HCT116 (cell line): ENCODE results near the gene PTDSS2. TPM values are rescaled to one million over a fixed set of nuclear protein-coding genes. Genes with fewer than 3 reads are reported as not detected.

Source experiments
- CEBPB ChIP-seq: IDR thresholded peaks from 2 replicates; pipeline ENCODE4 v1.6.1; 2012; ENCODE audit warnings: low read depth
- ELF1 ChIP-seq: IDR thresholded peaks from 2 replicates; pipeline ENCODE4 v1.6.1; 2012; ENCODE audit warnings: low read depth, borderline replicate concordance
- EZH2 ChIP-seq: fragments of 200-600 bp; sonication (generic); IDR thresholded peaks from 2 replicates; pipeline ENCODE4 v1.6.1; 2017; ENCODE audit warnings: antibody characterized with exemption, mixed run types
- EZH2phosphoT487 ChIP-seq: fragments of 200-600 bp; IDR thresholded peaks from 2 replicates; pipeline ENCODE4 v1.6.1; 2018; ENCODE audit warnings: antibody characterized with exemption, borderline replicate concordance
- FOSL1 ChIP-seq: IDR thresholded peaks from 2 replicates; pipeline ENCODE4 v1.6.1; 2012; ENCODE audit warnings: low read depth
- JUND ChIP-seq: IDR thresholded peaks from 2 replicates; pipeline ENCODE4 v1.6.1; 2012
- MAX ChIP-seq: IDR thresholded peaks from 2 replicates; pipeline ENCODE4 v1.6.1; 2012
- POLR2A ChIP-seq: IDR thresholded peaks from 2 replicates; pipeline ENCODE4 v1.7.0; 2011; ENCODE audit warnings: borderline replicate concordance; ENCODE audit not compliant: insufficient read depth, insufficient read length; ENCODE audit errors: extremely low read depth
- REST ChIP-seq: IDR thresholded peaks from 2 replicates; pipeline ENCODE4 v1.6.1; 2012; ENCODE audit warnings: low read depth
- SIN3A ChIP-seq: IDR thresholded peaks from 2 replicates; pipeline ENCODE4 v1.6.1; 2012; ENCODE audit warnings: low read depth
- SP1 ChIP-seq: IDR thresholded peaks from 2 replicates; pipeline ENCODE4 v1.6.1; 2012; ENCODE audit warnings: low read depth
- TCF7L2 ChIP-seq: IDR thresholded peaks from 2 replicates; pipeline ENCODE4 v1.7.0; 2011; ENCODE audit warnings: borderline replicate concordance, inconsistent platforms; ENCODE audit not compliant: insufficient read depth, insufficient read length; ENCODE audit errors: extremely low read depth
- YY1 ChIP-seq: IDR thresholded peaks from 2 replicates; pipeline ENCODE4 v1.6.1; 2011; ENCODE audit warnings: low read length, low read depth, moderate library complexity, mild to moderate bottlenecking; ENCODE audit not compliant: insufficient replicate concordance; ENCODE audit errors: extremely low read depth
- ZFX ChIP-seq: fragments of 450-650 bp; IDR thresholded peaks from 2 replicates; pipeline ENCODE4 v1.6.1; 2017
- ZNF274 ChIP-seq: fragments of 200-500 bp; sonication (Bioruptor generic); IDR thresholded peaks from 2 replicates; pipeline ENCODE4 v1.6.1; 2014; ENCODE audit warnings: mild to moderate bottlenecking, low read depth, low read length, inconsistent platforms
- total RNA-seq: library from RNA; stranded (reverse); gene quantifications from one replicate; pipeline ENCODE4 v1.2.1, GENCODE V29; 2021; ENCODE audit not compliant: unreplicated experiment

PTDSS2 gene
- total RNA-seq, 1 experiment from 2014 or later: 40.1 TPM

GRCh38 chr11:416757-417621 is 33.1 kb upstream of the PTDSS2 start (continued):
- TF ChIP-seq MAX (peak; percentile 44; the same call in 1 of the 2 replicates), YY1 (no peak), TCF7L2 (no peak), FOSL1 (no peak), EZH2 (no peak), ELF1 (no peak), REST (no peak), POLR2A (no peak), ZNF274 (no peak), CEBPB (no peak), JUND (no peak), SIN3A (no peak), SP1 (no peak), ZFX (peak; percentile 57; the same call in 1 of the 2 replicates), EZH2phosphoT487 (no peak)
- TF ChIP-seq, all 23 proteins: peak for 4
